ENCODE results near the gene SCGB3A1.

Gene SCGB3A1

GRCh38 chr5:180603076-180603594 lies 11.8 kb upstream of the SCGB3A1 start:
- no peak for DNase-seq

- no peak for DNase-seq
These were observed 11.3 kb upstream of the SCGB3A1 start for GRCh38 chr5:180602481-180603075.

GRCh38 chr5:180601591-180602480 lies 10.5 kb upstream of the SCGB3A1 start:
- no peak for DNase-seq

GRCh38 chr5:180600554-180601041 lies 9.3 kb upstream of the SCGB3A1 start:
- DNase-seq = no peak

- DNase-seq = no peak
These were observed 8.8 kb upstream of the SCGB3A1 start for GRCh38 chr5:180599981-180600553.

GRCh38 chr5:180599590-180599914 lies 8.3 kb upstream of the SCGB3A1 start:
- DNase-seq = no peak

- DNase-seq = no peak
These were observed 7.7 kb upstream of the SCGB3A1 start for GRCh38 chr5:180598797-180599589.

GRCh38 chr5:180598316-180598701 lies 7.0 kb upstream of the SCGB3A1 start:
- DNase-seq = no peak

GRCh38 chr5:180596668-180597231 lies 5.5 kb upstream of the SCGB3A1 start:
- DNase-seq = no peak

- no peak for DNase-seq
These were observed 4.9 kb upstream of the SCGB3A1 start for GRCh38 chr5:180596115-180596667.

GRCh38 chr5:180595381-180596114 lies 4.2 kb upstream of the SCGB3A1 start:
- no peak for DNase-seq

GRCh38 chr5:180595046-180595379 lies 3.7 kb upstream of the SCGB3A1 start:
- no peak for DNase-seq

GRCh38 chr5:180594311-180595045 lies 3.2 kb upstream of the SCGB3A1 start:
- no peak for DNase-seq

- no peak for DNase-seq
These were observed 2.3 kb upstream of the SCGB3A1 start for GRCh38 chr5:180593446-180594206.

GRCh38 chr5:180592176-180592575 lies 877 bp upstream of the SCGB3A1 start:
- no peak for DNase-seq

GRCh38 chr5:180590543-180591310 lies 572 bp downstream of the SCGB3A1 start:
- no peak for DNase-seq

GRCh38 chr5:180589771-180590542 lies 1.3 kb downstream of the SCGB3A1 start:
- no peak for DNase-seq

- DNase-seq = no peak
These were observed 4.4 kb downstream of the SCGB3A1 start for GRCh38 chr5:180586870-180587269.

GRCh38 chr5:180586204-180586603 lies 5.1 kb downstream of the SCGB3A1 start:
- no peak for DNase-seq

Data from stimulated activated CD4-positive, alpha-beta T cell treated with anti-CD3 and anti-CD28 coated beads, Interleukin-15, amount 100 ng/mL, for 24 hours (primary cell).